Eye (tissue), 1 donor: ENCODE measurements around the gene DPYSL3.
A peak's percentile ranks its signal among the peaks of the same experiment; 100 is the strongest.
"Not testable (repeated sequence)": the region's sequence is repeated elsewhere in the genome, so short reads cannot be mapped to it uniquely, and the experiment has no call there.

Experiments used
- DNase-seq: peaks from one replicate; pipeline ENCODE4 v3.0.0-alpha.2; 2015

Gene DPYSL3

DNA sequence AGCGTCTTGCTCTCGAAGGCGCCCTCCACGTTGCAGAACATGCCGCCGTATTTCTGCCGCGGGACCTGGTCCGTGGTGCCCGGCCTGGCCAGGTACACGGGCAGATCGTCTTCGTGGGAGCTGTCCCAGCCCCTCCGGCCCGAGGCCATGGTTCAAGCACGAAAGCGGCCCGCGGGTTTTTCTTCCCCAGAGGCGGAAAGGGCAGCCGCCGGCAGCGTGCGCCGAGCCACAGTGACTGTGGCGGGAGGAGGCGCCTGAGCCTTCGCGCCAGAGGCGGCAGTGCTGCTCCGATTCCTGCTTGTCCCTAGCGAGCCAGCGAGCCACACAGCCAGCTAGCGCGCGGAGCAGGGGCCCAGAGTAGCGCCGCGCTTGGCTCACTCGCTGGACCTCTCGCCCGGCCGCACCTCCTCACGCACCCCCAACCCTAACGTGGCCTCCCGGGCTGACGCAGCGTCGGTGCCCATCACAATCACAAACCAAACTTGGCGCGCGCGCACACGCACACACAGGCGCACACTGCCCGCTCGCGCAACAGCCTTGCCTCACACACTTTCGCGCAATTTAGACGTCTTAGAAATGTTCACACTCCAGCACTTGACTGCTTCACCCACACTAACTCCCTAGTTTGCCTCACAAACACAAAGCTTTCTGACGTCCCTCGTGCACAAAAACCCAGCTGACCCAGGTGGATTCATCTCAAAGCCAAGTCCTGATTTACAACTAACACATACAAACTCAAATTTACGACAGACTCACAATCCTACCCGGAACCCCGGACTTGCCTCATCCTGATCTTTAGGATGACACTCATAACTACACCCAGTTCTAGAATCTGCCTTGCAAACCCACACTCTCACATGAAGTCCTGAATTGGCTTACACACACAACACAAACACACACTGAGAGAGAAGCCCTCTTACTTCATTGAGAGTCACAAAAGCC, at the start of gene DPYSL3:
Gene DPYSL3, minus strand, starts transcription at position 359 of the 942 bp plus-strand sequence. Its CDS starts 210 bp downstream, at position 149.
- peak; percentile 86 for DNase-seq

DNA sequence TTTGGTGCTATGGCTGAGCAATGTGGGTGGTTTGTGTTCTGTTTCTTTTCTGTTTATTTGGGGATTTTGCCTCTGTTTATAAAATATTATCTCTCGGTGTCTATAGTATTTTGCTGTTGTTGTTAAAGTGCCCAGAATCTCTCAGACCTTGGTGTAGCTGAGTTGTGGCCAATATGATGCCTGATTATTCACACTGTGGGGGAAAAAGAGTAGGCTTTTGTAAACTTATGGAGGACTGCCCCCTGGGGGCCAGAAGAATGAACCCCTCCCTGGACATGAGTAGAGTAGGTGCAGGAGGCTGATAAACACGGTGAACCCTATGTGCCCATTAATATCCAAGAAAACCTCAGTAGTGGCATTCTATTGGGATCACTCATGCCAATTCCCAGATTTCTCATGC, 49.0 kb upstream of the DPYSL3 start:
- DNase-seq, result peak; percentile 35

DNA sequence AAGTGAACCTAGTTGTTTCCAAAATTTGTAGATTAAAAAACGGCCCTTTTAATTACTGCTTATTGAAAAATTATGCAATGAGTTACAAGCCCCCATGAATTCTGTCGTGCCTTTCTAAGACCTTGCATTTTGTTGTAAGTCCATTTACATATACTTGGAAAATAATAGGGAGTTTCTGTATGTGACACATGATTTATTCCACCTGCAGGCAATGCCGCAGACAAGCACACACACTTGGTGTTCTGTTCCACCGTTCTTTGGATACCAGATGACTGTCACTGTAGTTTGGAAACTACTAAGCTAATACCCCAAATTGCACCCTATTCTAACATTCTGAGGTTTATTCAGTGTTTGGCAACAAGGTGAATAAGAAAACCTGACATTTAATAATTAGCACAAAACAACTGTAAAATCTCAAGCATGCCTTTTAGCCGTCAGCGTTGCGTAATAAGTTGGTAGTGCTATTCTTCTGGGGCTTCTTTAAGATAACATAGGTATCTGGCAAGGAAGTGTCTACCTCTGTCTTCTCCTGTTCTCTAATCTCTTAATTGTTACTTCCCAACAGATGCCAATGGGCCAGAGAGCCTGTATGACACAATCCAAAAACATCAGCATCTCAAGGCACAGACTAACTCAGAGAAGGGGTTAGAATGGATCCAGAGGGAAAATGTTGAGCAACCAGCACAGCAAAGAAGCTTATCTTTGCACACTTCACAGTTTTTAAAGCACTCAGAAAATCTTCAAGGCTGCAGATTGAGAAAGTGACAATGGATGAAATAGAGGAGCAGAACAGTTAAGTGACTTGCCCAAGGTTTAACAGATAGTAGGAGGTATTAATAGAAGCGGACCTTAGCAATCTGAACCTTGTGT, 48.2 kb upstream of the DPYSL3 start:
- no peak for DNase-seq

DNA sequence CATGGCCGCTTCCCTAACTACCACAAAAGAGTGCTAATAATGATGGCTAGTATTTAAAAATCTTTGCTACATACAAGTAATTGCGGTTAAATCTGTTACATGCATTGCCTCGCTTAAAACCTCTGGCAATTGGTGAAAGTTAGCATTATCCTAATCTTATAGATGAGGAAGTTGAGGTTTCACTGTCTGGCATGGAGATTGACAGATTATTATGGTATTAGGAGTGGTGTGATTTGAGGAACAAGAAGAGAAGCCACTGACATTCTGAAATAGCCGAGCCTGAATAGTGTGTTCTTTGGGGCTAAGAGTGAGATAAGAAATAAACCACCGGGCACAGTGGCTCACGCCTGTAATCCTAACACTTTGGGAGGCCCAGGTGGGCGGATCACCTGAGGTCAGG, 45.3 kb upstream of the DPYSL3 start:
- no peak for DNase-seq

DNA sequence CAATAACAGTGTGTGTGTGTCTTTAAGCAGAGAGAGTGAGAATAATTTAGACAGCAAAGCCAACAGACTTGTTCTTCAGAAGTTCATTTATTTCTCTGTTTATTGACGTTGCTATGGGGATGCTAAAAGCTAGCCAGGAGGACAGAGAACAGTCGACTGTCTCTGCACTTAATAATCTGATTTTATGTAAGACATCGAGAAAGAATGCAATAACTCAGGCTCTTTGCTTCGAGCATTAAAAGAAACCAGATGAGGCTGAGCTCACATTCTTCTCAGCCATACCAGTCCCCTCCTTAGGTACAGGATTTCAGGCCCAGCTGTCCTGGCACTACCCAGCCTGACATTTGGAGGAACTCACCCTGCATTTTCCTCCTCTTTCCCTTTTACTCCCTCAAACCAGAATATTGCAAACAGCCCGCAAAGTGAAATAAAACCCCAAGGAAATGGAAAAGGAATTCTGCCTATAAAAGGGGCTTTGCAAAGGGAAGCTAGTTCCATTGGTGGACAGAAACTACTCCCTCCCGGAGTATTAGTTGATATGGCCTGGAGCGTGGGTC, 44.5 kb upstream of the DPYSL3 start:
- peak; percentile 85 for DNase-seq

DNA sequence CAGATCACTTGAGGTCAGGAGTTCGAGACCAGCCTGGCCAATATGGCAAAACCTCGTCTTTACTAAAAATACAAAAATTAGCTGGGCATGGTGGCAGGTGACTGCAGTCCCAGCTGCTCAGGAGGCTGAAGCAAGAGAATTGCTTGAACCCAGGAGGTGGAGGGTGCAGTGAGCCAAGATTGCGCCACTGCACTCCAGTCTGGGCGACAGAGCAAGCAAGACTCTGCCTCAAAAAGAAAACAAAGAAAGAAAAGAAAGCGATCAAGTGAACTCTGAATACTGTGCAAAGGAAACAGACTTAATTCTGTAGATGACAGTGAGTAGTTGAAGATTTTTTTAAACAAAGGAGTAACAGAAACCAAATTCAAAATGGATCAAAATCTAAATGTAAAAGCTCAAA, 43.9 kb upstream of the DPYSL3 start:
- not testable (repeated sequence) for DNase-seq

DNA sequence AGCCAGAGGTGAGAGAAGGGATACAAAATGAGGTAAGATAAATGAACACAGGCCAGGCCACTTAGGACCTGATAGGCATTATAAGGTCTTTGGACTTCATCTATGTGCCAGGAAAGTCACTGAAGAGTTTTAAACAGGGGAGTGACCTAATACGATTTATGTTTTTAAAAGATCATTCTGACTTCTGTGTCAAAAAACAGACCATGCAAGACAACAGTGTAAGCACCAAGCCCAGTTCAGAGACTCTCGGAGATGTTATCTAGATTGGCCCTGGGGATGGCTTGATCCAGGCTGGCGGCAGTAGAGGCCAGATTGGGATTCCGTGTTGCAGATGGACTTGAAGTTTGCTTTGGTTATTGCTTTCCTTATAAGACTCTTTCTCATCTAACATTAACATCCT, 43.0 kb upstream of the DPYSL3 start:
- DNase-seq, result no peak

DNA sequence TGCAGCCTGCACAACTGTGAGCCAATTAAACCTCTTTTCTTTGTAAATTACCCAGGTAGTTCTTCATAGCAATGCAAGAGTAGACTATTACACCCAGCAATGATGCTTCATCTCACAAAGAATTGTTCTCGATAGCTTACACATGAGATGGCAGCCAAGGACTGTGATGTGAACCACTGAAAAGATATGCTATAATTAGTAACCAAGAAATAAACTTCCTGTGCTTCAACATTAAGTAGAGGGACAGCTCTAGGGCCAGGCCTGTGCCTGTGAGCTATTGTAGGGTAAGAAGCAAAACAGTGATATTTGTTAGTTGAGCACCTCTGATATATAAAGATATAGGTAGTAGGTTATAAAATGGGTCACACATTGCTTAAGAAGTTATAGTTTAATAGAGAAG, 41.8 kb upstream of the DPYSL3 start:
- DNase-seq, result no peak

DNA sequence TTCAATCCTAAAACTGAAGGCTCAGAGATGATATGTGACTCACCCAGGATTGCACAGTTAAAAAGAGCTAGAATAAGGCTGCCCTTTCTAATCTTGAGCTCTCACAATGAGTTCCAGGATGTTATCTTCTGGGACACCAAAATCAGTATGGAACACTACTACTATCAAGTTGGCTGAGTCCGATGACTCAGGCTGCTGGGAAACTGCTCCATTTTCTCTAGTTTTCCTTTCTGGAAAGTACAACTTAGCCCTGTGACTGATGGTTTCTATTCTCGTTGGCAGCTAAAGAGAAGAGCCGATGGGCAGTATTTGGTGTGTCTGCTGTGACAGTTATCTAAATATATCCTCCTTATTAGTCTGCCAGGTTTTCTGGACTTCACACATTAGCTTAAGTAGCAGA, 37.9 kb upstream of the DPYSL3 start:
- no peak for DNase-seq

DNA sequence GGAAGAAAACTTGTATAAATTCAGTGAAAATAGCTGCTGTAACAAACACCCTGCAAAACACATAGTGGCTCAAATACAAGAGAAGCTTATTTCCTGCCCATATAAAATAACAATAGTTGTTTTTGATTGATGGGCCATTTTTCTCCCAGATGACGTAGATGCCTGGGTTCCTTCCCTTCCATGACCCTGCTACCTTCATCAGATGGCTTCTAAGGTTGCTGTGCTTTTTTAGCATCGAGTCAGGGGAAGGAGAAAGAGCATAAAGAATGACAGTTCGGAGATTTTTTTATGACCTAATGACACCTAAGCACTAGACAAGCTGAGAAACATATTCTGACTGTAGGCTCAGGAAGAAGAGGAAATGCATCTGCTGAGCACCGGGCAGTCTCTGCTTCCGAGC, 34.7 kb upstream of the DPYSL3 start:
- no peak for DNase-seq

DNA sequence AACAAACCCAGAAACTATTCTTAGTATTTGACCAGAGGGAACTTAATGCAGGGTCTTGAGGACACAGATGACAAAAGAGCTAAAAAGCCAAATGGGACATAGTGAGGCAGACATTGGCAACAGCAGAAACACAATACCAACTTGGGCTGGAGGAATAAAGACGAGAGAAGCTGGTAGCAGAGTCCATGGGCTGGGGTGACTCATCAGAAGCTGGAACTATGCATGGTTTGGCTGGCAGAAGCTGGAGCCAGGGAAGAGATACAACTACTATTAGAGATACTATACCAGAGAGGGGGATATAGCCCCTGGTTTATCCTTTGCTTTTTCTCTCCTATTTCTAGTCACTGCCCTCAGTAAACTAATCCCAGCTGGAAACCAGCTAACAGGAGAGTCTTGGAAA, 29.2 kb upstream of the DPYSL3 start:
- DNase-seq, result no peak

DNA sequence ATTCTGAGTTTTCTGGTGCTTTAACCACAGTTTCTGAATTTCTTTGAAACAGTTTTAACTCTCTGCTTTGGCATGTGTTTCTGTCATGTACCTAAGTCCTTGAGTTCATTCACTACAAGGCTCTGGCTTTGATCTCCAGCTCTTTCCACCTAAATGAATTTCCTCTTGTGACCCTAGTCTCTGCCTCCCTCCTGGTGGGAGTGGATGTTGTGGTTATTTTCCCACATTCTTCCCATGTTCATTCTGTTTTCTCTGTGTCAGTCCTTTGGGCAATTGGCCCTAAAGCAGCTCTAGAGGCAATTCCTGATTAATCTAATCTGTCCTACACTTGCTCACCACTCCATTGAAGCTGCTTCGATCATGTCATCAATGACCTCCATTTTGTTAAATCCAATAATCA, 28.4 kb upstream of the DPYSL3 start:
- DNase-seq, result peak; percentile 16

DNA sequence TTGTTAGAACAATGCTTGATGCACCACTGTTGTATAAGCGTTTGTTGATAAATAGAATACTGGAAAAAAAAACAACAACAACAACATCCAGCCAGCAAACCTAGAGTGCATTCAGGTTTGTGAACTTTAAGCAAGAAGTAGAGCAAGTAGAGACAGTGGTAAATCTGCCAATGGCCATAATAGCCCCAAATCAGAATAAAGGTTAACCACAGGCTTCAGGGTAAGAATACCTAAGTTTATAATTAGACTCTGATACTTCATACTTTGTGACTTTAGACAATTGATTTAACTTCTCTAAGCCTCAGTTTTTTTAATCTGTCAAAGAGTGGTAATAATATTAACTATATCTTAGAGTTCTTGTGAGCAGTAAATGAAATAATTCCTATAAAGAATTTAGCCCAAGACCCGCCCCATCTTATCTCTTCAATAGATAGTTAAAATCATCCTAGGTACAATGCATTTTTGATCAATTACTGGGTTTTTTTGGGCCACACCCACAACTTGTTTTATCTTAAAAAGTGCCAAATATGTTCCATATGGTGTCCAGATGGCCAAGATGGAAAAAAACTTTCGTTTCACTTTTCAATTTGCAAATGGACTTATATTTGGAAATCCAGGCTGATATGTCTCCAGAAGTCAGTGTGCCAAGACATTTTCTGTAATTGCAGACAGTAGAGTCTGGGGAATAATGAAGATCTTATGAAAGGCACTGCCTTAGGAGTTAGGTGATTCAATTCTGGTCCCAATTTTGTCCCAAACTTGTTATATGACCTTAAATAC, 24.5 kb upstream of the DPYSL3 start:
- peak; percentile 40 for DNase-seq

DNA sequence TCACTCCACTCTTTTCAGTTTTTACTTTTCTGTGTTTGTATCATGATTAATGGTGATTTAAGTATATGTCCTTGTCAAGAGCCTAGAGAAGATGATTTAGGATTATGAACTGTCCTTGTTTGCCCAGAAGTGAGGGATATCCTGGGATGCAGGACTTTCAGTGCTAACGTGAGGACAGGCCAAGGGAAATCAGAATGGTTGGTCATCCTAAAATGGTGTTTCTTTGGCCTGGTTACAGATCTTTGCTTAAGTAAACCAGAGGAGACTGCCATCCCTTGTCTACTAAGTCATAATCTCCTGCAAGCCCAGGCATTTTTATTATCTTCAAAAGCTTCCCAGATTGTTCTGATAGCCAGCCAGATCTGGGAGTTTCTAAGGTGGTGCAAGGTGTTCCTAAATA, 22.3 kb upstream of the DPYSL3 start:
- DNase-seq, result no peak

DNA sequence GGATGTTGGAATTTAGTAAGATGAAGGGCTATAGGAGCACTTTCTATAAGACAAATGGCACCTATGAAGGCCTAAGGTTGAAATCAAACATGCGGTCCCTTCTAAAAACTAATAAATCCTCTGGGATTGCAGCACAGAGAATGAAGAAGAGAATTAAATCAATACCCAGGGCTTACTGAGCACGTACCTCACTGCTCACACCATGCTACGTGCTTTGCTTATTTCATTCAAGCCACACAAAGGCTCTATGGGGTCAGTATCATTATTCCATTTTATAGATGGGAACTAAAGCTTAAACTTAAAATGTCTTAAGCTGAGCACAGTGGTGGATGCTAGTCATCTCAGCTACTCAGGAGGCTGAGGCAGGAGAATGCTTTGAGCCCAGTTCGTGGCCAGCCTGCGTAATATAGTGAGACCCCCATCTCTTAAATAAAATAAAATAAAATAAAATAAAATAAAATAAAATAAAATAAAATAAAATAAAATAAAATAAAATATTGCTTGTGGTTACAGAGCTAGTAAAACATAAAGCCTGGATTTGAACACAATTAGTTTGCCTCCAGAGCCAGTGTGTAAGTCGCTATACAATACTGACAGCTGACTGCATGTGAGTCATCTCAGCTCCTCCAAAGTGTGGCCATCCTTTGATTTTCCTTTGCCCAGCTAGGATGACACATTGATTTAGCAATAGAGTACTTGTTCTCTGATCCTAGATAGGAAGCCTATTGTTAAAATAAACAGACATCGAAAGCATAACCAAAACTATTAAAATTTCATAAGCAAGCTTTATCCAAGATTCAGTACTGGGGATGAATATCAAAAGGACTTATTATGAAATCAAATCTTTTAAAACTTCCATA, 20.9 kb upstream of the DPYSL3 start:
- DNase-seq, result peak; percentile 22

DNA sequence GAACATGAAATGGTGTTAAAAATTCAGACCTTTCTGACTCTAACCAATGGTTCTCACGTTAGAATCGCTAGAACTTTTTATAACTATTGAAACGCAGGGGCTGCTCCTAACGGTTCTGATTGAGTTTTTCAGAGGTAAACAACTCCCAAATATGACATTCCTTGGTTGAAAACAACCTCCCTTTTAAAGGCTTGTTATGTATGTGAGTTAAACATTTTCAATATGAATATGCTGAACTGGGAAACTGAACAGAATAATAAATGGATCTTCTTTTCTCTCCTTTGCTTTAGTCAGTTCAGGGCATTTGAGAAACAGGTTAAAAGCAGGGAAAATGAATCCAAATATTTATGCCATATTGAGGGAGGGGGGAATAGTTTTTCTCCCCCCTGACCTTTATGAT, 13.2 kb upstream of the DPYSL3 start:
- DNase-seq, result no peak

DNA sequence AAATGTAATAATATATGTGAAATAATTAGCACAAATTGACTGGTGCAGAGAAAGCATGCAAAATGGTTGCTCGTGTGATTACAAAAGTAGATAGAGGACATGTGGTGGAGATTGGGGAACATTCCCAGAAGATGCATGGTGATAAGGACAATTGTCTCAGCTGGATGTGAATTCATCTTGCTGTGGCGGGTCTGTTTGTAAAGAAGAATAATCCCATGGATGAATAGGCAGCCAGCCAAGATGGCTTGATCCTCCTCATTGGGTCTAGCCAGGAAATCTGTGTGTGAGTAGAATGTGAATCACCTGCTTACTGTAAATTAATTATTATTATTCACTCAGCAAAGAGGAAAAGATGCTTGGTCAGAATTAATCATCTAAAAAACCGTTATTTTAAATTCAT, 12.6 kb upstream of the DPYSL3 start:
- DNase-seq, result no peak

- no peak for DNase-seq
Observed at GRCh38 chr5:147520450-147520849, 10.6 kb upstream of the DPYSL3 start.

DNA sequence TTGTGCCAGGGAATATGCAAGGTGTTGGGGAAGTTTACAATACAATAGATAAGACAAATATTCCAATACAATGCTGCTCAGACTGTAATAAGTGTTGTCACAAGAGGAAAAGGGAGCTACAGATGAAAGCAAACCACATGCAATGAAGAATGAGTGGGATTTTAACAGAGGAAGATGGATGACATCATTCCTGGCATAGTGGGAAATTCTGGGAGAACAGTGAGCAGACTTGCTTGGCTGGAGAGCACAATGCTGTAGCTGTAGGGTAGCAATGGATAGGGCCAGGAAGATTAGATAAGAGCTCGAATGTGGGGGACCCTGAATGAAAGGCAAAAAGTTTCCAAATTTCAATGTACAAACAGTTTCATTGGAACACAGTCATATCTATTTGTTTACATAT, 9.5 kb upstream of the DPYSL3 start:
- DNase-seq, result no peak

DNA sequence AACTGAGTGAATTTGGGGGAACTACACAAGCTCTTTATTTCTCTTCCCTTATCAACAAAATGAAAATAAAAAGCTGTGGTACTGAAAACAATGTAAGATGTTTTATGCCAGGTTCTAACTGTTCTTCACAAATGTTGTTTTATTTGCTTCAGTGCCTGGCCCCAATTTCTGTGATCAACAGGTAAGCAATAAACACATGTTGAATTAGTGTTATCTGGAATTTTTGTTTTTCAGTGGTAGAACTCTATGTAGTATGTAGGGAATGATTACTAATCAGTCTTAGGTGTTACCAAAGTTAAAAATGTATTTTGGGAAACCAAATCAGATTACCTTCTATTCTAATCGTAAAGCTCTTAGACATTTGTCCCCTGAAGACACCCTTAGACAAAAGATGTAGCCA, 7.5 kb upstream of the DPYSL3 start:
- DNase-seq, result no peak

DNA sequence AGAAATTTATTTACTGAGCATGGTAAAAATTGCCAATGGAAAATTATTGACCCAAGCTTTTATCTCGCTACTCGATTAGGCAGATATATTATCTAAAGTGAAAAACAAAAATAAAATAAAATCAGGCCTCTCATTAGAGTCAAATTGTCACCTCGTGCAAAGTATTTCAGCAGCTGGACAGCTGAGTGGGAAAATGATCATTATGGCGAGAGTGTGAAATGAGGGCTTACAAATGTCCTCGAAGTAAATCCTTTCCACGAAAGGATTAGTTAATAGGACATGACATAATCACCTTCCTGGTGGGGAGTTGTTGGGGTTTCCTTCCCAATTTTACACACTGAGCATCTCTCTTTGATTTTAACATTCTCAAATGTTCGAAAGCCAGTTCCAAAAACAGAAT, 5.4 kb upstream of the DPYSL3 start:
- DNase-seq, result peak; percentile 46
